Heart right ventricle (tissue), 16 donors: ENCODE data around the gene MC3R. TPM values are rescaled to one million over a fixed set of nuclear protein-coding genes. Genes with fewer than 3 reads are reported as not detected.

ENCODE experiments used
- ATAC-seq, 8 donors: fragments of 200-7000 bp; cut with Tn5 transposase; one replicate each; pipeline ENCODE4 v1.9.1; 2020; ENCODE audit warnings: mild to moderate bottlenecking in 8 of 8, moderate library complexity in 8 of 8, moderate number of reproducible peaks in 1 of 8
- DNase-seq, 2 donors: peaks; one replicate each; pipeline ENCODE4 v3.0.0-alpha.2; 2020
- H3K27ac ChIP-seq, 10 donors: fragments of 200-600 bp; sonication (generic) in 2 of 10; one replicate each; pipeline versions ENCODE4 v1.5.0 to v1.8.0; 2020 to 2022; ENCODE audit warnings: mild to moderate bottlenecking in 3 of 10
- H3K27me3 ChIP-seq, 7 donors: fragments of 200-600 bp; one replicate each; pipeline ENCODE4 v1.8.0; 2021 to 2022; ENCODE audit warnings: mild to moderate bottlenecking in 2 of 7
- H3K36me3 ChIP-seq, 9 donors: fragments of 200-600 bp; sonication (generic) in 1 of 9; one replicate each; pipeline versions ENCODE4 v1.5.0 to v1.8.0; 2020 to 2022; ENCODE audit warnings: mild to moderate bottlenecking in 2 of 9
- H3K4me1 ChIP-seq, 9 donors: fragments of 200-600 bp; sonication (generic) in 1 of 9; one replicate each; pipeline versions ENCODE4 v1.5.0 to v1.8.0; 2020 to 2022; ENCODE audit warnings: mild to moderate bottlenecking in 4 of 9
- H3K4me3 ChIP-seq, 10 donors: fragments of 200-600 bp; sonication (generic) in 2 of 10; one replicate each; pipeline versions ENCODE4 v1.5.0 to v1.8.0; 2020 to 2022; ENCODE audit warnings: mild to moderate bottlenecking in 7 of 10, moderate library complexity in 2 of 10
- H3K9me3 ChIP-seq, 11 donors: fragments of 200-600 bp in 10 of 11; sonication (generic) in 2 of 11; one replicate each; pipeline versions ENCODE4 v1.5.0 to v1.8.0; 2013 to 2022; ENCODE audit warnings: mild to moderate bottlenecking in 2 of 11, control low read depth in 1 of 11, moderate library complexity in 1 of 11
- CTCF ChIP-seq, 9 donors: fragments of 200-600 bp; sonication (generic) in 2 of 9; IDR thresholded peaks; one replicate each; pipeline versions ENCODE4 v1.5.0 to v1.8.0; 2021 to 2022; ENCODE audit warnings: antibody characterized with exemption in 9 of 9, mild to moderate bottlenecking in 5 of 9, moderate library complexity in 1 of 9
- WGBS, 2 donors: extraction: QIAGEN DNeasy Blood & Tissue Kit; methylation state at CpG; one replicate each; pipeline ENCODE4 v1.1.7; 2013; ENCODE audit warnings: inconsistent platforms in 1 of 2; 5-methylcytosine and 5-hydroxymethylcytosine counted together
- intact Hi-C, 10 donors: fragments of 100-400 bp; cut with DNase I; formaldehyde crosslinking; loops; one replicate each; pipeline versions ENCODE4 v1.11.1 to v1.14.2; 2022
- polyA plus RNA-seq, 2 donors: library from polyadenylated mRNA; stranded (reverse); fragments of 200-250 nt; gene quantifications; one replicate each; pipeline ENCODE4 v1.2.3, GENCODE V29; 2013
- total RNA-seq, 10 donors: library from RNA; stranded (reverse); fragmentation: NEBNext Ultra II Directional in 3 of 10; extraction: Animal tissue kit (Norgen Biotek cat#: 25700) in 3 of 10; gene quantifications; one replicate each; pipeline versions ENCODE4 v1.2.1 to v1.2.4, GENCODE V29; 2021 to 2023
- donor health status: Arrhythmogenic right ventricular cardiomyopathy.
- donor health status: ischemic (EF 13 %, LVEDD 7.1; RV severe dilation, severe dysfunction).
- donor health status: healthy with polysubstance abuse.
- donor health status: DM: no; HTN: yes; CAD: no.
- donor health status: DM: no; HTN: no; CAD: no.
- donor health status: ischemic (EF 25% LVEDD 6.9; RV normal size, moderate dysfunction).
- donor health status: ischemic (EF 25% LVEDD 5.7; RV mildly dilated, moderate dysfunction).
- donor health status: healthy.
- donor health status: DM: yes; HTN: yes; CAD: no.
- donor health status: Ischemic cardiomyopathy.
- donor health status: ischemic (EF 35%, LVEDD 5.7; RV mildly dilated, moderate dysfunction).
- donor health status: nonischemic (EF 11% LVEDD 7.7; RV severe dilation, severe dysfunction).
- donor health status: DM: yes; HTN: yes; CAD: no.
- donor health status: PGD.
- donor health status: ischemic (EF 29% LVEDD 5.4; RV normal size, mild dysfunction).
- donor health status: nonischemic (EF 23%, LVEDD 6.1; RV moderate dilation, normal function).

The MC3R gene
- total and polyA plus RNA-seq, 12 donors: not detected

GRCh38 chr20:56259948-56260347, 11.4 kb downstream of the MC3R start:
- no peak for DNase-seq
- TF ChIP-seq CTCF (IDR thresholded peaks at IDR 0.05): no peak
- Histone ChIP-seq H3K27me3 (peaks cover 0 to 40% (median 13%) of the 10 kb centered on the region in 7 donors), H3K4me1 (no peaks in the 10 kb centered on the region), H3K9me3 (no peaks in the 10 kb centered on the region), H3K27ac (no peak overlapping the region), H3K36me3 (no peaks in the 10 kb centered on the region), H3K4me3 (no peak overlapping the region)
- 55 to 59% methylated on average over 2 of the region's 2 CpGs for WGBS, 2 donors
- no peak for ATAC-seq
- intact Hi-C loops: no loop called here

GRCh38 chr20:56268536-56268935, 20.0 kb downstream of the MC3R start:
- H3K27ac ChIP-seq: no peak overlapping the region
- no peaks in the 10 kb centered on the region for H3K36me3 ChIP-seq
- H3K27me3 ChIP-seq: peaks cover 0 to 26% (median 6%) of the 10 kb centered on the region in 7 donors
- H3K9me3 ChIP-seq: no peaks in the 10 kb centered on the region
- ATAC-seq: no peak
- DNase-seq: no peak
- no peak overlapping the region for H3K4me3 ChIP-seq
- TF ChIP-seq CTCF (IDR thresholded peaks at IDR 0.05): no peak
- no peaks in the 10 kb centered on the region for H3K4me1 ChIP-seq
- intact Hi-C loops: no loop called here

- Histone ChIP-seq H3K4me3 (no peak overlapping the region), H3K4me1 (no peaks in the 10 kb centered on the region), H3K36me3 (no peaks in the 10 kb centered on the region), H3K27me3 (peaks cover 0 to 6% (median 4%) of the 10 kb centered on the region in 7 donors), H3K27ac (no peak overlapping the region), H3K9me3 (peaks cover 0 to 3% (median 0%) of the 10 kb centered on the region in 11 donors)
- intact Hi-C loops: no loop called here
- 61 to 64% methylated on average over 4 of the region's 4 CpGs for WGBS, 2 donors
- TF ChIP-seq CTCF (IDR thresholded peaks at IDR 0.05): no peak
- no peak for DNase-seq
- no peak for ATAC-seq
Observed at GRCh38 chr20:56271974-56272373, 23.4 kb downstream of the MC3R start.

GRCh38 chr20:56273491-56273890, 25.0 kb downstream of the MC3R start:
- no peak for TF ChIP-seq CTCF (IDR thresholded peaks at IDR 0.05)
- Histone ChIP-seq H3K27me3 (peaks cover 0 to 6% (median 4%) of the 10 kb centered on the region in 7 donors), H3K9me3 (peaks cover 0 to 3% (median 0%) of the 10 kb centered on the region in 11 donors), H3K36me3 (no peaks in the 10 kb centered on the region), H3K27ac (no peak overlapping the region), H3K4me3 (no peak overlapping the region), H3K4me1 (no peaks in the 10 kb centered on the region)
- ATAC-seq: no peak
- 57 to 80% methylated on average over 2 of the region's 2 CpGs for WGBS, 2 donors
- intact Hi-C loops: no loop called here
- DNase-seq: no peak
